Activated CD4-positive, alpha-beta T cell treated with anti-CD3 and anti-CD28 coated beads, Interleukin-2, amount 50 U/mL, for 24 hours (primary cell): ENCODE data around the gene CALD1.

Experiments
- DNase-seq, 2 donors: peaks; one replicate each; pipeline ENCODE4 v3.0.0-alpha.2; 2020; ENCODE audit warnings: low read depth in 1 of 2, low spot score in 1 of 2

The CALD1 gene

DNA sequence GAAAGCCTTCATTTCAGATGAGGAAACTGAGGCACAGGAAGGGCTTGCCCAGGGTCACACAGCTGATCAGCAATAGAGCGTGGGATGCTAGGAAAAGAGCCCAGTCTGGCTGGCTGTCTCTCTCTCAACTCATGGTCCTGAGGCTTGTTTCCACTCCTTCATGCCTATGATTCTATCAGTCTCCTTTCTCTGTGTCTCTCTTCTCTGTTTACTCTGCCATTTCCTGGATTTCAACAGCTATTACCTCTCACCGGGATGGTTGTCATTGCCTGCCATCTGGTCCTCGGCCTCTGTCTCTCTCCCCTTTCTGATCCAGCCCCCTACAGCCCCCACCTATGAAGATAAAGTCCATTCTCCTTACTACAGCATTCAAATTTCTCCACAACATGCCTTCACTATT lies 113.5 kb downstream of the CALD1 start:
- no peak for DNase-seq

DNA sequence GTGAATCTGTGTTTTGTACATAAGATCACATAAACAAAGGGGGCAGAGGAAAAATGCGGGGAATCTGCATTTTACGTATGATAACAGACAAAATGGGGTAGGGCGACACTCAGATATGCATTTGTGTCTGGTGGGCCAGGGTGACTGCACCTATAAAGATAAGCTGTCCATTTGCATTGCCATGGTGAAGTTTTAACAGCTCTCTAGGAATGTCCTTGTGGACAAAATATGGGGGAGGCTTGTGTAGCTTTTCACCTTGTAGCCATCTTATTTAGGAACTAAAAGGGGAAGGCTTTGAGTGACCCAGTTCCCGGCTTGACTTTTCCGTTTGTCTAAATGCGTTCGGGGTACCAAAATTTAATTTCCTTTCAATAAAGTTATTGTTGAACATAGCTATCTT lies 114.5 kb downstream of the CALD1 start:
- DNase-seq: no peak

DNA sequence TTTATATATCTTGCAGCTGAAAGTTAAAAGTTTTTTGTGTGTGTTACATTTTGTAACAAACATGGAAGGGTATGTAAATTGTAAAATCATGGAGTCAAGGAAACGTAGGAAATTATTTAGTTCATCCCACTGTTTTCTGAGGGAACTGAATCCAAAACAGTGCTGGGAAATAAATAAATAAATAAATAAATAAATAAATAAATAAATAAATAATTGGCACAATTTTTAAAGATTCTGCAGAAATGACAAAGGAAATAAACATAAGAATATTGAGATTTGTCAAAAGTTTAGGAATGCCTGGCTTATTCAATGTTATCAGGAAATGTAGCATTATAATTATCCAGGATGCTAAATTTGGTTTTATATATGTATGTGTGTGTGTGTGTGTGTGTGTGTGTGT lies 115.5 kb downstream of the CALD1 start:
- no peak for DNase-seq

DNA sequence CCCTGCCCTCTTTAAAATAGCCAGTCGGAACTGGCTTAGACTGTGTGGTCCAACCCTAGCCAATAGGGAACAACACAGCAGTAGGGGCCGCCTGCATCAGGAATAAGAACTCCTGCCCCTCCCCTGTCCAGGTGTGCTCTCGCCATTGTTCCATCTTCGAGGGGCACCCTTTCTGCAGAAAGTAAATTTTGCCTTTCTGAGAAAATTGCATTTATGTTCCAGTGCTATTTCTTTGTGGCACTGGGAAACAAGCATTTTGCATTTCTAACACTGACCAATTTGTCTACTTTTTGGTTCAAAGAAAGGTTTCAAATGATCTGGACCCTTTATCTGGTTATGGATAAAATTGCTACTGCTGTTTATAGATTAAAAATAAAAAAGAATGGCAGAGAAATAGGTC lies 116.6 kb downstream of the CALD1 start:
- DNase-seq: no peak

DNA sequence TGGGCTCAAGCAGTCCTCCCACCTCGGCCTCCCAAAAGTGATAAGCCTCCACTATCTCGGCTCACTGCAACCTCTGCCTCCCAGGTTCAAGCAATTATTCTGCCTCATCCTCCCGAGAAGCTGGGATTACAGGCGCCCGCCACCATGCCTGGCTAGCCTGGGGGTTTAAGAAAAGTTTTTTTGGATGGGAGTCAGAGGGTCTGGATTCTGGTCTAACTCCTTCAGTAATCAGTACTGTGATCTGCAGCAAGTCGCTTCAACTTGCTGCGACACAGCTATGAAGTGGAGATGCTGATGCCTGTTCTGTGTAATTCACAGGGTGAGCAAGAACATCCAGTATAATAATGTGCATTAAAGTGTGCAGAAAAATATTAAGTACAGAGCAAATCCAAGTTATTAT lies 118.5 kb downstream of the CALD1 start:
- no peak for DNase-seq

DNA sequence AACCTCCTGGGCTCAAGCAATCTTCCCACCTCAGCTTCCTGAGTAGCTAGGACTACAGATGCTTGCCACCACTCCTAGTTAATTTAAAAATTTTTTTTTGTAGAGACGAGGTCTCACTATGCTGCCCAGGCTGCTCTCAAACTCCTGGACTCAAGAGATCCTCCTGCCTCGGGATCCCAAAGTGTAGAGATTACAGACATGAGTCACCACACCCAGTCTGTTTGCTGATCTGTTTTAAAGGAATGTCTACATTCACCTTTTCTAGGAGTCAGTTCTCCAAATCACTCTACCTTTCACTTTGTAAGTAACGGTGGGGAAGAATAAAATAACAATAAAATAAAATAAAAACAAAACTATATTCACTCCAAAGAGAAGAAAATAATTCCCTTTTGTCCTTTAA lies 120.3 kb downstream of the CALD1 start:
- no peak for DNase-seq

DNA sequence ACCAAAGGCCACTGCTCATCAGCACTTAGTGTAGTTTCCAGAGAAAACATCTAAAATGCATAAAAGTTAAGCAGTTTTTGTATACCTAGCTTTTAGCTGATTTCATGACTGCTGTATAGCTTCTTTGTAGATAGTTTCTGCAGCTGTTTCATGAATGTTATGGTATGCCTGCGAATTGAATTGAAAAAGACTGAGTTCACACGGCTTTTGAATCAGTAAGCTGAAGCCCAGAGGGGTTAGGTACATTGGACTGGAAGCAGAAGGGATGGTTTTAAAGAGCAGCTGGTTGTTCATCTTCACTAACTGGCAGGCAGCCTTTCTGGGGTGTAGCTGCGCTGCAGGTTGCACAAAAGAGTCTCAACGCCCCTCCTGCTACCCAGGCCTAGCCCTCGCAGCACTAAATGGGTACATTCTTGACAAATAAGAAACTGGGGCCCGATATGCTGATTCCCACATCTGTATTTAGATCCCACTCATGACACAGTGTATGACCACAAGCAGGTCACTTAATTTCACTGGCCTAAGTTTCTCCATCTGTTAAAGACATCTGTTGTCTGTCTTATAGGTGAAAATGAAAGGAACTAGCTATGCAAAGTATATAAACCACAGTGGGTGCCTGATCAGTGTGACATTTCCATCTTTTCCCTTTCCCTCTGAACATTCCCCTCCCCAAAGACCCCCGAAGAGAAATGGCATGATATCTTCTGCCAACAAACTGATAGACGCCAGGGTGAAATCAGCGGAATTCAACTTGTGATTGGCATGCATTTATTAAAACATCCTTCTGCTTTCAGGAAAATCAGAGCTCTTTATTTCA lies 120.9 kb downstream of the CALD1 start:
- no peak for DNase-seq

DNA sequence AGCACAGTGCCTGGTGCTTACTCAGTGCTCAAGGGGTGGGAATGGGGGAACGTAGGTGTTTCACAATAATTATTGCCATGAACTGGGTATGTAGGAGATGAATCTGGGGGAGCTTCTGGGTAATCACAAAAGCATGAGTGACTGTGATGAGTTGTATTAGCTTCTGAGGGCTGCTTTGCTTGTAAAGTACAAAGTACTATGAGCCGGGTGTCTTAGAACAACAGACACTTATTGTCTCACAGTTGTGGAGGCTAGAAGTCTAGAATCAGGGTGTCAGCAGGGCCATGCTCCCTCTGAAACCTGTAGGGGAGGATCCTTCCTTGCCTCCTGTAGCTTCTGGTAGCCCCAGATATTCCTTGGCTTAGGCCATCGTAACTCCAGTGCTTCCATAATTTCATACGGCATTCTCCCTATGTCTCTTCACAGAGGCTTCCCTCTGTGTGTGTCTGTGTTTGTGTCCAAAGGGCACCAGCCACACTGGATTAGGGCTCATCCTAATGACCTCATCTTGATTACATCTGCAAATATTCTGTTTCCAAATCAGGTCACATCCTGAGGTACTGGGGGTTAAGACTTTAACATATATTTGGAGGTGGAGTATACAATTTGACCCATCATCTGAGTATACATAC lies 122.1 kb downstream of the CALD1 start:
- DNase-seq: no peak

DNA sequence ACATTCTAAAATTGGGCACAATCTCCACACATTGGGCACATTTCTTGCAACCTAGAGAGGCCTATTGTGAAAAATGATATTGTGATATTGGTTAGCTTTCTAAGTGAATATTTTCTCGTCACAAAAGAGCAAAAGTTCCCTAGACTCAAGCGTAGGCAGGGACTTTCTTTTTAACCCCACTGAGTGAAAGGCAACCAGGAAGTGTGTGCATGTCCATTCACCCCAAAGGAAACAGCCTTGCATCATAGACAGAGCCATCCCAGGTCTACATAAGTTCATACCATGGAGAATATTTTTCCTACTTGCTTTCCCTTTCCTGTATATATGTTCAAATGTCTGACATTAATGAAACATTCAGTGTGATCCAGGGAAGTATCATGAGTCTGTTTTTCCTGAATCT lies 122.6 kb downstream of the CALD1 start:
- DNase-seq: no peak

DNA sequence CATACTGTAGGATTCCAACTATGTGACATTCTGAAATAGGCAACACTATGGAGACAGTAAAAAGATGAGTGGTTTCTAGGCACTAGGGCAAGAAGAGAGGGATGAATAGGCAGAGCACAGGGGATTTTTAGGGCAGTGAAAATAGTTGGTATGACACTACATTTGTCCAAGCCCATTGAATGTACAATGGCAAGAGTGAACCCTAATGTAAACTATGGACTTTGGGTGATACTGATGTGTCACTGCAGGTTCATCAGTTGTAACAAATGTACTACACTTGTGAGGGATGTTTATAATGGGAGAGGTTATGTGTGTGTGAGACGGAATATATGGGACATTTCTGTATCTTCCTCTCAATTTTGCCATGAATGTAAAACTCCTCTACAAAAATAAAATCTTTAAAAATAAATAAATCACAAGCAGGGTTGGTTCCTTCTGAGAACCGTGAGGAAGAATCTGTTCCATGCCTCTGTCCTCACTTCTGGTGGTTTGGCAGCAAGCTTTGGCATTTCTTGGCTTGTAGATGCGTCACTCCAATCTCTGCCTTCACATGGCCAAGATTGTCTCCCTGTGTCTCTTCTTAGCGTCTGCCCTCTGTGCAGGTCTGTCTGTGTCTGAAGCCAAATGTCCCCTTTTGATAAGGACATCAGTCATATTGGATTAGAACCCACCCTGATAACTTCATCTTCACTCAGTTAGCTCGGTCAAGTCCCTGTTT lies 123.8 kb downstream of the CALD1 start:
- DNase-seq: no peak

DNA sequence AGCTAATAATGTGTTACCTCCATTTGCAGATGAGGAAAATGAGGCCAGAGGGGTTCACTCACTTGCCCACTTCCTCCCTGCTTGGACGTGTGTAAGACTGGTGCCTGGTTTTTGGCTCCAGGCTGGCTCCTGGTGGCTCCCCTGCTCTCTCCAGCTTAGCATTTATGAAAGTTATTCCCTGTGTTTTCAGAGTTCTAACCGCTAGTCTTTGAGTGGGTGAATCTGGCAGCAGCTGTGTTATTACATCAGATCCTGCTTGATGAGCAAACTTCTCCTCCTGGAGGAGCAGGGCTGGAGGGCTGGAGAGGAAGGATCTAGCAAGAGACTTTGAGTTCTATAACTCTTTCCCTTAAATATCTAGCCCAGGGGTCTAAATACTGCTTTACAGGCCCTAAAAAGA lies 125.9 kb downstream of the CALD1 start:
- DNase-seq: no peak

DNA sequence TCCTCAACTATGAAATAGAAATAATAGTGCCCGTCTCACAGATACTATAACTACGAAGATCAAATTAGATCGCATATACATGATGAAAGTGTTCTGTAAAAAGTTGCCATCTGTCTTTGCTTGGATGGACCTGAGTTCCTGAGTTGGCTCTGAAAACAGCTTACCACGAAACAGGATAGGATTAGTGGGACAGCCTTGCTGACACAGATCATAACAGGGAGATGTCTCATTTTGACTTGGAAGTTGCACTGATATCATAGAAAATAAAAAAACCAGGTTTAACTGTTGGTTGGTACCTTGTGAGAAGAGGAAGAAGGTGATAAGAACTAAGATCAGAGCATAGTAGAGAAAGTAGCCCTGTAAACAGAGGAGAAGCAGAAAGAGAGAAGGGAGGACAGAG lies 127.6 kb downstream of the CALD1 start:
- DNase-seq: no peak

DNA sequence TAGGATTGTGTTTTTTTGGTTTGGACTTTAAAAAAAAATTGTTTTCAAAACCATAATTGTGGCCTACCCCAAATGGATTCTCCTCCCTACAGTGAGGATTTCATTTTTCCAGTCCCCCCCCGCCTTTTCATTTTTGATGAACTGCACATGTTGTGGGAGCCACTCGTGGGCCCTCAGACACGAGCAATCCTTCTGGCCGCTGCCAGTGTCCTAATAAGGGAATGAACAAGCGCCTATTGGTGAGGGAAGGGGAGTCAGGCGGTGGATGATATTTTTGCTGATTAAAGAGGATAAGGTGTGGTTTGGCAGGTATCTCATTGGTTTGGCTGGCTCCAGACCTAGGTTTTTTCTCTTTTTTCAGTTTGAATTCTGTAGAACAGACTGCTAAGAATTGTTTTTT lies 128.2 kb downstream of the CALD1 start:
- no peak for DNase-seq

DNA sequence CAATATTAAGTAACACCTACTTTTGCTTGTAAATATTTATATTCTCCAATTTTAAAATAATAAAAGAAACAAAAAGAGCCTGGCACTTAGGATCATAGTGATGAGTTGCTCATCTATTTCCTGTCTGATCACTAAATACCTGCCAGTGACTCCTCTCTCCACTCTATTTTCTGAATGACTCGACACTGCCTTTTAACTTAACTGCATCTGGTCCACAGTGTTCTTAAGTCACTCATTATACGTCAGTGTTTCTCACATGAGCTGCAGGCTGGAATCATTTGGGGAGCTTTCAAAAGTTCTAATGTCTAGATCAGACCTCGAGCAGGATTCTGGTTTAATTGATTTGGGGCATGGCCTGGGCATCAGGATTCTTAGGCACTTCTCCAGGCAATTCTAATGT lies 128.9 kb downstream of the CALD1 start:
- no peak for DNase-seq

DNA sequence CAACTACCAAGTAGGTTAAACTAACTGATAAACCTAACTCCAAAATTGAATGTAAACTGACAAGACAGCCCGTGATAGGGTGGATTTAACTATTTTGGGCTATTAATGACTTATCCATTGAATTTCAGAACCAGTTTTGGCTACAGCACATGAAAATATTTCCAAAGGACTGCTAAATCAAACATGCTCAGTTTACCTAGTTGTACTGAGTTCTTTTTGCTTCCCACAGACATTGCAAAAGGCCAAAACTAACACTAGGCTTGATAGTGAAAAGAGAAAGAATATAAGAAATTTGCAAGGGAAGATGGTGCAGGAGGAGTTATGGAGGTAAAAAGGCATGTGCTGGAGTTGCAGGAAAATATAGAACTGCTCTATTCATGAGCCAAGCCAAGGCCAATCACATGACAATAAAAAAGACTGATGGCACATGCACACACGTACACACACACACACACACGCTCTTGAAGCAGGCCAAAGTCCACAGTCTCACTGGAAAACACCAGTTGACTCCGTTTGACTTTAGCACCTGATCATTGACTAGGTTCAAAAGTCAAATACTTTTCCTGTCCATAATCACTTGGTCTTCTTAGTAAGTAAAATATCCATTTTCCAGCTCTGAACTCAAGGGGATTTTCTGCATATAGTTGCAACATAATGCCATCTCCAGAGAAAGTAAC lies 130.9 kb downstream of the CALD1 start:
- DNase-seq: no peak

DNA sequence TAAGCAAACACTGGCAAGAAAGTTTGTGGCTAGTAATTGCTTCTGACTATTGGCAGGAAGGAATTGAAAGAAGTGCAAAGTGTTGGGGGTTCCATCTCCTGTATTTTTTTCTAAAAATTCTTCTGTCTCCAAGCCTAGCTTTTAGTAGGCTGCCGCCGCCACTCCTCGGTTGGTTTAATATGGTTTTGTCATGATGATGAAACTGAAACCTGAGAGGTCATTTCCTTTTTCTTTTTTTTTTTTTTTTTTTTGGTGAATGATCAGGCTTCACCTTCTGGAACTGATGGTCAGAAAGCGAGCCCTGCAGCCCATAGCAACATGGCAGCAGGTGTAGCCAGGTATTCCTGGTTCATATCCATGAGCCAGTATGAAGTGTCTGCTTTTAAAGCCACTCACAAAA lies 131.5 kb downstream of the CALD1 start:
- no peak for DNase-seq

DNA sequence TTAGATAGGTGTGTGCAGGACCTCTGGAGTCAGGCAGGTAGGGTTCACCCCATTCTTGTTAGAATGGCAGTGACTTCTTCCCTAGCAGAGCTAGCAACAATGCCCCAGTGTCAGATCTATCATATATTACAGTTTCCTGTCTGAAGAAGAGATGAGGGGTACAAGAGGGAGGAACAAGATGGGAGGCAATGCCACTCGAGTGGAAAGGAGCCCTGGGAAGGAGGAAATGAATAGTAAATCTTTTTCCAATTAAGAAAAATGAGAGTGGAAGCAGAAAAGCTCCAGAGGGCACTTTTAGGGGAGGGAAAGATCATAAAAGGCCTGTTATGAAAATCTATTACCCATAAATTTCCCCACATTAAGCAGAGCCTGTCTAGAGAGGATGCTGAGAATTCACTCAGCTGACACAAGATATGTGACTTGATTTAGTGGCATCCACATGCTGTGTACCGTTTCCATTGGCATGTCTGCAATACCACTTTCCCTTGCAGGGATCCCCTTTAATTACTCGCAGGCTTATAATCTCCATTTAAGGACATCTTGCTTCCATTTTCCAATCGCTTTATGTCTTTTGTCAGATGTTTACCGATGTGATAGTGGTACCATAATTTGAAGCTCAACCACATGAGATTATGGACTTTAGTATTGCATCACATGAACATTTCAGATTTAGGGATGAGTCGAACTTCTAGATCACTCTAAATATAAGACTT lies 136.9 kb downstream of the CALD1 start:
- DNase-seq: no peak

DNA sequence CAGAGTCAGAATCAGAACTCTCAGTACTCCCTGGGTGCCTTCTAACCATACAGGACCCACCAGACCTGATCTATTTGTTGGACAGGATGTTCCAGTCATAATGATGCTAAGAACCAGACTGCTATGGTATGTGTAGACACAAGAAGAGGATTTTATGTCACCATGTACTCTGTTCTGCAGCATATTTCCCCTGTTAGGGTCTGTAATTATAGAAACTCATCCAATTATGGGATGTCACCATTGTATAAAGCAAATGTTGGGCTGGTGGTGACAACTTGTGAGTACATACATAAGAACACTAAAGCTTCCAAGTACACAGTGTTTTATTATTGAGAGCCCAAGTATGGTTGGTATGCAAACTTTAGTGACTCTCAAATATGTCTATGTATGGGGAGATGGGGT lies 139.8 kb downstream of the CALD1 start:
- DNase-seq: no peak

DNA sequence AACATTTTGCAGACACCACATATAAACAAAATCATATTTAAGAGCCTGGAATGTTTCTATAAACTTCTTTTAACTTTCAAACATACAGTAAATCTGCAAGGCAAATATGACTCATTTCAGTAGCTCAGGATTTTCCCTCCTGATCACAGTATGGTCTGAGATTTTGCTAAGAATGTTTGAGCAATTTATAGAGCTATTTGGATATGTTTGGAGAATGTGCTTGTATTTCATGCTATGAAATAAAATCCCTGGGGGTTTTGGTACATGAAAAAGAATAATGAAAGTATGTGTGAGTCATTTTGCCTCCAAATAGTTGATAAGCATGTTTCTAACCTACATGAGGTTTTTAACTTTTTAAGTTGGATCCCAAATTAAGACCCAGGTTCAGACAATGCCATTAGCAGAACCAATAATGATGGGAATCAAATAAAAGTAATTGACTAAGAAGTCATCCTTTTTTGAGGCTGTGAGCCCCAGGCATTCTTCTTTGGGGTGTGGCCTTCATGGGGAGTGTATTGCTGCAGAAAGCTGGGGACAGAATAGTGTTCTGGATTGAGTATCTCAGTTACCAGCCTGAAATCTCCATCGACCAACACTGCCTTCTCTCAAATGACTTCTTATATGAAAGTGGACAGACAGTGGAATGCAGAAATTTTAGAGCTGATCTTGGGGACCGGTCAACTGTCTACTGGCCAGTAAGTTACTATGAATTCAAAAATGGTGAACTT lies 140.8 kb downstream of the CALD1 start:
- DNase-seq: no peak
